ENCODE results near the gene CTXN1. TPM values are rescaled to one million over a fixed set of nuclear protein-coding genes. Genes with fewer than 3 reads are reported as not detected.

CTXN1 gene
- total and polyA plus RNA-seq, 3 donors from 2014 or later: 19.4 to 67.2 (median 40.1) TPM

DNA sequence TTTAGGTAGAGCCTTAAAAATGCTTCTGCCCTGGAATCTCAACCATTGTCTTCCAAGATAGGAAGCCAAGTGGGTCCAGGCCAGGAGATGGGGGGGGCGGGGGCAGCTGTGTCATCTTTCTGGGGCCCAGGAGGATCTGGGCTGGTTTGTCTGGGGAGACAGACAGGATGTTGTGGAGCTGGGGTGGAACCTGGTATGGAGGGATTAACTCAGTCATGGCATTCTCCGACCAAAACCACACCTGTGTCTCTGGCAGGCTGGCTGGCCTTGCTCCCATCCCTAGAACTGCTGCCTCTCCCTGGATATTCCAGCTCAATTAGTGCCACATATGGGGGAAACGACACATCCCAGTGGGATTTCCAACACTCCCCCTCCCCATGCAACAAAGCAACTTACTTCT is 25.0 kb downstream of the CTXN1 start:
- H3K36me3 ChIP-seq (ENCODE audit: low read depth, missing control alignments): no peaks in the 10 kb centered on the region
- peaks cover 18% of the 10 kb centered on the region for H3K4me1 ChIP-seq
- TF ChIP-seq CTCF (IDR thresholded peaks at IDR 0.05) (no peak), POLR2A (IDR thresholded peaks at IDR 0.05) (no peak)
- no peak overlapping the region for H3K4me3 ChIP-seq
- no peaks in the 10 kb centered on the region for H3K9me3 ChIP-seq
- H3K27me3 ChIP-seq: no peaks in the 10 kb centered on the region
- 65 to 88% methylated on average over 3 of the region's 3 CpGs for WGBS, 2 donors
- H3K27ac ChIP-seq: no peak overlapping the region
- intact Hi-C loops (cut with DNase I; ENCODE audit: low total_unique reads): no loop called here
- DNase-seq: no peak

- Histone ChIP-seq H3K4me3 (no peak overlapping the region), H3K27me3 (no peaks in the 10 kb centered on the region), H3K27ac (no peak overlapping the region), H3K9me3 (no peaks in the 10 kb centered on the region), H3K36me3 (ENCODE audit: low read depth, missing control alignments) (no peaks in the 10 kb centered on the region), H3K4me1 (peaks cover 18% of the 10 kb centered on the region)
- no peak for DNase-seq
- WGBS, 2 donors: 85 to 91% methylated on average over 16 to 21 of the region's 21 CpGs
- intact Hi-C loops (cut with DNase I; ENCODE audit: low total_unique reads): no loop called here
- TF ChIP-seq CTCF (IDR thresholded peaks at IDR 0.05): no peak
- no peak for TF ChIP-seq POLR2A (IDR thresholded peaks at IDR 0.05)
Measured at GRCh38 chr19:7900401-7900870, 25.5 kb downstream of the CTXN1 start.

DNA sequence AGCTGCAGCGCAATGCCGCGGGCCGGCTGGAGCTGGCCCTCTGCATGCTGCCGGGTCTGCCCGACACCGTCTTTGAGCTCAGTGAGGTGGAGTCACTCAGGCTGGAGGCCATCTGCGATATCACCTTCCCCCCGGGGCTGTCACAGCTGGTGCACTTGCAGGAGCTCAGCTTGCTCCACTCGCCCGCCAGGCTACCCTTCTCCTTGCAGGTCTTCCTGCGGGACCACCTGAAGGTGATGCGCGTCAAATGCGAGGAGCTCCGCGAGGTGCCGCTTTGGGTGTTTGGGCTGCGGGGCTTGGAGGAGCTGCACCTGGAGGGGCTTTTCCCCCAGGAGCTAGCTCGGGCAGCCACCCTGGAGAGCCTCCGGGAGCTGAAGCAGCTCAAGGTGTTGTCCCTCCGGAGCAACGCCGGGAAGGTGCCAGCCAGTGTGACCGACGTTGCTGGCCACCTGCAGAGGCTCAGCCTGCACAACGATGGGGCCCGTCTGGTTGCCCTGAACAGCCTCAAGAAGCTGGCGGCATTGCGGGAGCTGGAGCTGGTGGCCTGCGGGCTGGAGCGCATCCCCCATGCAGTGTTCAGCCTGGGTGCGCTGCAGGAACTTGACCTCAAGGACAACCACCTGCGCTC is 26.1 kb downstream of the CTXN1 start:
- Histone ChIP-seq H3K9me3 (no peaks in the 10 kb centered on the region), H3K27me3 (no peaks in the 10 kb centered on the region), H3K36me3 (ENCODE audit: low read depth, missing control alignments) (no peaks in the 10 kb centered on the region), H3K4me3 (no peak overlapping the region), H3K4me1 (peaks cover 13% of the 10 kb centered on the region), H3K27ac (no peak overlapping the region)
- no peak for DNase-seq
- WGBS, 2 donors: 89 to 90% methylated on average over 26 to 33 of the region's 34 CpGs
- no peak for TF ChIP-seq POLR2A (IDR thresholded peaks at IDR 0.05)
- TF ChIP-seq CTCF (IDR thresholded peaks at IDR 0.05): no peak
- intact Hi-C loops (cut with DNase I; ENCODE audit: low total_unique reads): no loop called here

DNA sequence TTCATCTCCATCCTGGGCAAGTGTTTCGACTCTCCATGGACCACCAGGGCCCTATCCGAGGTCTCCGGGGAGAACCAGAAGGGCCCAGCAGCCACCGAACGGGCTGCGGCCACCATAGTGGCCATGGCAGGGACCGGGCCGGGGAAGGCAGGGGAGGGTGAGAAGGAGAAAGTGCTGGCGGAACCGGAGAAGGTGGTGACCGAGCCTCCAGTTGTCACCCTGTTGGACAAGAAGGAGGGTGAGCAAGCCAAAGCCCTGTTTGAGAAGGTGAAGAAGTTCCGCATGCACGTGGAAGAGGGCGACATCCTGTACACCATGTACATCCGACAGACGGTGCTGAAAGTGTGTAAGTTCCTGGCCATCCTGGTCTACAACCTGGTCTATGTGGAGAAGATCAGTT is 27.0 kb downstream of the CTXN1 start:
- intact Hi-C loops (cut with DNase I; ENCODE audit: low total_unique reads): no loop called here
- WGBS, 2 donors: 94 to 98% methylated on average over 13 to 16 of the region's 16 CpGs
- no peak overlapping the region for H3K27ac ChIP-seq
- TF ChIP-seq CTCF (IDR thresholded peaks at IDR 0.05): no peak
- no peak for TF ChIP-seq POLR2A (IDR thresholded peaks at IDR 0.05)
- H3K27me3 ChIP-seq: no peaks in the 10 kb centered on the region
- DNase-seq: no peak
- H3K9me3 ChIP-seq: no peaks in the 10 kb centered on the region
- no peak overlapping the region for H3K4me3 ChIP-seq
- peaks cover 7% of the 10 kb centered on the region for H3K4me1 ChIP-seq
- no peaks in the 10 kb centered on the region for H3K36me3 ChIP-seq (ENCODE audit: low read depth, missing control alignments)

- no peak overlapping the region for H3K4me3 ChIP-seq
- intact Hi-C loops (cut with DNase I; ENCODE audit: low total_unique reads): no loop called here
- no peaks in the 10 kb centered on the region for H3K36me3 ChIP-seq (ENCODE audit: low read depth, missing control alignments)
- H3K9me3 ChIP-seq: no peaks in the 10 kb centered on the region
- H3K27ac ChIP-seq: no peak overlapping the region
- no peak for DNase-seq
- WGBS, 2 donors: 80 to 84% methylated on average over 11 of the region's 11 CpGs
- no peaks in the 10 kb centered on the region for H3K4me1 ChIP-seq
- TF ChIP-seq CTCF (IDR thresholded peaks at IDR 0.05) (no peak), POLR2A (IDR thresholded peaks at IDR 0.05) (no peak)
- H3K27me3 ChIP-seq: no peaks in the 10 kb centered on the region
Measured at GRCh38 chr19:7897292-7897691, 28.6 kb downstream of the CTXN1 start.

Data from testis (tissue), 3 donors.